ENCODE results near the gene MTMR1. TPM values are rescaled to one million over a fixed set of nuclear protein-coding genes. Genes with fewer than 3 reads are reported as not detected.

Gene MTMR1
- total and polyA plus RNA-seq, 9 of the 15 experiments (the other 6 are each of a cell fraction or from before 2014, with no cell fraction given), result 0.96 to 35.4 (median 22.4) TPM

- Histone ChIP-seq H3K4me1 (replicated peaks in 1 of 2; ENCODE audit: control insufficient read depth in 2 of 2, insufficient read depth in 2 of 2, low read length in 2 of 2) (peaks cover 11 to 17% of the 10 kb centered on the region in 2 experiments; a peak in 4 of 5 replicates), H3K9me3 (replicated peaks; ENCODE audit: control insufficient read depth, insufficient read depth, low read depth, low read length) (no peaks in the 10 kb centered on the region; the same call in 1 of the 2 replicates), H3K27ac (ENCODE audit: extremely low read depth, low read depth, low read length) (no peak overlapping the region), H3K9me1 (ENCODE audit: control insufficient read depth, insufficient read depth, low read length) (no peaks in the 10 kb centered on the region), H3K27me3 (ENCODE audit: control insufficient read depth in 2 of 2, insufficient read depth in 2 of 2, low read length in 2 of 2) (no peaks in the 10 kb centered on the region), H4K20me1 (replicated peaks; ENCODE audit: control insufficient read depth, insufficient read depth, low read length) (0 out of 2 replicates have a peak, but pooled peaks cover 4% of the 10 kb centered on the region), H3K36me3 (ENCODE audit: control insufficient read depth, insufficient read depth, low read length) (peaks cover 4% of the 10 kb centered on the region; the same call in 2 of the 3 replicates), H3K9ac (ENCODE audit: insufficient read depth in 1 of 2, low read depth in 2 of 2, low read length in 2 of 2) (0 out of 4 replicates have a peak overlapping the region, but pooled peaks of 1 of the 2 experiments have one; percentile 57), H3K4me2 (ENCODE audit: insufficient read depth, low read length) (peak overlapping the region; percentile 75), H3K4me3 (no peak overlapping the region), H2AFZ (ENCODE audit: low read depth, low read length) (peak overlapping the region; percentile 83), H3K79me2 (ENCODE audit: control insufficient read depth, insufficient read depth, low read length) (peaks cover 37% of the 10 kb centered on the region)
- ATAC-seq, result no peak
- ChIA-PET POLR2A (no interaction called here), CTCF (ENCODE audit: low intra/inter-chr PET ratio) (no interaction called here)
- in situ Hi-C loops (cut with MboI), result no loop called here
- no peak for DNase-seq (ENCODE audit: extremely low read depth in 1 of 4, low spot score in 3 of 4)
- no TSS peak for BruUV-seq (replicated peaks)
- WGBS (ENCODE audit: insufficient coverage, low coverage, missing lambda C conversion rate), result 49% methylated on average over 5 of the region's 5 CpGs
- no peak for FAIRE-seq
- intact Hi-C loops (cut with micrococcal nuclease), result loop anchor here (10.0 kb wide), 1 partner anchor 807 kb away; the partner anchor contains the start of gene MAGEA8
- TF ChIP-seq CBFA2T3 (IDR thresholded peaks at IDR 0.05) (peak; percentile 33; the same call in 1 of the 2 replicates), SMARCB1 (IDR thresholded peaks at IDR 0.05; ENCODE audit: insufficient read length, low read depth) (no peak)
These were observed 900 bp upstream of the MTMR1 start for GRCh38 chrX:150692296-150692695.

DNA sequence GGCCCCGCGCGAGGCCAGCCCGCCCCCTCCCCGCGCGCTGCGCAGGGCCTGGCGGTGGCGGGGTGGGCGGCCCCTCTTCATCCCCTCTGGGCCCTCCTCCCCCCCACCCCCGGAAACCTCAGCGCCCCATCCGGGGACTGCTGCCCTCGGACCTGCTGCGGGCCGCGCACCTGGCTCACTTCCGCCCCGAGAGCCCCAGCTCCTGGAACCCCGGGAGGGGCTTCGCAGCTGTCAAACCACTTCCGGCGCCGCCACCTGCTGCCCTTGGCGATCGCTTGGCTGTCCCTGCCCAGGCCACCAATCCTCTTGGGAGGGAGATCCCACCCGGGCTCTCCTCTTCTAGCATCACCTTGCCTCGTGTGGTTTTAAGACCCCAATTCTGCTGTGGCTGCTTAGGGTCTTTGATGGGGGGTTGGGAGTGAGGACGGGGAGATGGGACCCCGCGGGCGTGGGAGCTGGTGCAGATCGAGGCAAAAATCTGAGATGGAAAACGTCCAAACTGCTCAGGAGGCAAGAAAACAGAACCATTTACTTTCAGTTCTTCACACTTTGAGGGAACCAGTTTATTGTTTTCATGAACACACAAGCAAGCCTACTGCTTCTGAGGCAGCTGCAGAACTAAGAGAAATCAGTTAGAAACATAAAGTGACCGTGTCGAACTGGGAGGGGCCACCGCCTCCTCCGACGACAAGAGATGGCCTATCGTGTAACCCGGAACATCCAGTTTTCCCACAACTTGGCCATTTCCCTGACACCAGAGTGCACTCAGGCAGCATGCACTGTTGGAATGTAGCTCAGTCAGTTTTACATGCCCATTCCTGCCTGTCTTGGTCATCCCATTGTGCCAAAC is 754 bp downstream of the MTMR1 start:
- POLR2A ChIA-PET, result interaction anchor here (0.6 kb wide), 4 partner anchors 18 to 384 kb away, joined by 3 to 5 read pairs (median 3); no protein-coding TSS in a partner anchor
- Histone ChIP-seq H3K27me3 (ENCODE audit: control insufficient read depth in 2 of 2, insufficient read depth in 2 of 2, low read length in 2 of 2) (no peaks in the 10 kb centered on the region), H3K27ac (ENCODE audit: extremely low read depth, low read depth, low read length) (peak overlapping the region; percentile 19; the same call in 2 of the 3 replicates), H4K20me1 (replicated peaks; ENCODE audit: control insufficient read depth, insufficient read depth, low read length) (peaks cover 4% of the 10 kb centered on the region; the same call in 1 of the 2 replicates), H3K4me1 (replicated peaks in 1 of 2; ENCODE audit: control insufficient read depth in 2 of 2, insufficient read depth in 2 of 2, low read length in 2 of 2) (peaks cover 11 to 17% of the 10 kb centered on the region in 2 experiments; a peak in 4 of 5 replicates), H3K9me3 (replicated peaks; ENCODE audit: control insufficient read depth, insufficient read depth, low read depth, low read length) (no peaks in the 10 kb centered on the region; the same call in 1 of the 2 replicates), H2AFZ (ENCODE audit: low read depth, low read length) (peak overlapping the region; percentile 68), H3K9ac (ENCODE audit: insufficient read depth in 1 of 2, low read depth in 2 of 2, low read length in 2 of 2) (peak overlapping the region; percentile 53 to 92), H3K9me1 (ENCODE audit: control insufficient read depth, insufficient read depth, low read length) (no peaks in the 10 kb centered on the region), H3K4me3 (peak overlapping the region; percentile 50), H3K79me2 (ENCODE audit: control insufficient read depth, insufficient read depth, low read length) (peaks cover 48% of the 10 kb centered on the region), H3K36me3 (ENCODE audit: control insufficient read depth, insufficient read depth, low read length) (peaks cover 10% of the 10 kb centered on the region), H3K4me2 (ENCODE audit: insufficient read depth, low read length) (peak overlapping the region; percentile 86)
- DNase-seq (ENCODE audit: extremely low read depth in 1 of 4, low spot score in 3 of 4), result peak; percentile 75 to 87 (median 84)
- peak; percentile 82 for ATAC-seq
- peak; percentile 49 for FAIRE-seq
- in situ Hi-C loops (cut with MboI), result no loop called here
- TSS peak; percentile 65 for BruUV-seq (replicated peaks)
- intact Hi-C loops (cut with micrococcal nuclease), result loop anchor here (10.0 kb wide), 1 partner anchor 809 kb away; the partner anchor contains the start of gene MAGEA8
- 0% methylated on average over 14 of the region's 42 CpGs for WGBS (ENCODE audit: insufficient coverage, low coverage, missing lambda C conversion rate)
- CTCF ChIA-PET (ENCODE audit: low intra/inter-chr PET ratio), result no interaction called here
- TF ChIP-seq FOXP1 (CRISPR knock-in tag; IDR thresholded peaks at IDR 0.05), result no peak
- no peak for TF ChIP-seq KLF13 (tag; IDR thresholded peaks at IDR 0.05; ENCODE audit: borderline replicate concordance, low read depth)
- TF ChIP-seq GABPB1 (CRISPR knock-in tag; IDR thresholded peaks at IDR 0.05), result peak; percentile 70; the same call in 1 of the 2 replicates
- TF ChIP-seq, protein P1, sequence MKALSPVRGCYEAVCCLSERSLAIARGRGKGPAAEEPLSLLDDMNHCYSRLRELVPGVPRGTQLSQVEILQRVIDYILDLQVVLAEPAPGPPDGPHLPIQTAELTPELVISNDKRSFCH (CRISPR knock-in tag; IDR thresholded peaks at IDR 0.05), result no peak
- TF ChIP-seq, protein P1 (tag; IDR thresholded peaks at IDR 0.05), result no peak
- TF ChIP-seq ZNF449 (CRISPR knock-in tag; IDR thresholded peaks at IDR 0.05), result no peak
- TF ChIP-seq ZNF408 (CRISPR knock-in tag; IDR thresholded peaks at IDR 0.05; ENCODE audit: low read depth), result no peak
- no peak for TF ChIP-seq RB1 (IDR thresholded peaks at IDR 0.05; ENCODE audit: low read depth)
